K562 (cell line): ENCODE measurements around the gene GPR78. TPM values are rescaled to one million over a fixed set of nuclear protein-coding genes. Genes with fewer than 3 reads are reported as not detected.

Source experiments
- ATAC-seq: fragments of 200-7000 bp; cut with Tn5 transposase; 3 replicates; pipeline ENCODE4 v1.9.1; 2020; ENCODE audit warnings: moderate library complexity
- BruUV-seq: library from RNA; stranded (reverse); fragments of 400-500 nt; replicated peaks from 2 replicates; lab custom pipeline; 2021; lab: Mats Ljungman, UMichigan
- CTCF ChIA-PET: fragments of 300-600 bp; formaldehyde crosslinking; extraction: SDS; loops from one replicate; lab custom pipeline; 2021; ENCODE audit warnings: low intra/inter-chr PET ratio; lab: Yijun Ruan, JAX
- POLR2A ChIA-PET: fragments of 300-600, 350-650 bp; sonication (Branson Sonifier 250); formaldehyde crosslinking; extraction: SDS; loops from one replicate; lab custom pipeline; 2021; ENCODE audit warnings: antibody characterized with exemption, inconsistent platforms; lab: Yijun Ruan, JAX
- DNase-seq, 4 experiments: peaks; one replicate each; pipeline versions ENCODE4 v3.0.0 to v3.0.0-alpha.2; 2011 to 2018; ENCODE audit warnings: low spot score in 3 of 4, mixed read lengths in 3 of 4; ENCODE audit errors: extremely low read depth in 1 of 4
- FAIRE-seq: peaks from 2 replicates; lab custom pipeline; 2011; peaks lifted over from hg19 to GRCh38; lab: Jason Lieb, UNC
- H2AFZ ChIP-seq: 2 replicates; pipeline ENCODE4 v1.6.0; 2011; ENCODE audit warnings: low read depth, low read length, control low read depth, inconsistent platforms
- H3K27ac ChIP-seq: fragments of 200-600 bp; 3 replicates; pipeline ENCODE4 v1.8.0; 2011; ENCODE audit warnings: low read depth, mild to moderate bottlenecking, control low read depth, inconsistent platforms, low read length, moderate library complexity, mixed read lengths; ENCODE audit errors: extremely low read depth
- H3K27me3 ChIP-seq, 2 experiments: fragments of 300-600 bp in 1 of 2; 2 replicates in 1 of 2; 3 replicates in 1 of 2; pipeline versions ENCODE4 v1.6.0 to v1.8.0; 2011; ENCODE audit warnings: inconsistent platforms in 2 of 2, low read length in 2 of 2, mild to moderate bottlenecking in 1 of 2, mixed read lengths in 1 of 2, moderate library complexity in 1 of 2; ENCODE audit not compliant: control insufficient read depth in 2 of 2, insufficient read depth in 2 of 2
- H3K36me3 ChIP-seq: fragments of 300-600 bp; 3 replicates; pipeline ENCODE4 v1.8.0; 2011; ENCODE audit warnings: mild to moderate bottlenecking, low read length, inconsistent platforms; ENCODE audit not compliant: control insufficient read depth, insufficient read depth
- H3K4me1 ChIP-seq, 2 experiments: fragments of 200-600 bp in 1 of 2; replicated peaks in 1 of 2; 2 replicates in 1 of 2; 3 replicates in 1 of 2; pipeline versions ENCODE4 v1.5.1 to v1.8.0; 2011; ENCODE audit warnings: inconsistent platforms in 2 of 2, low read length in 2 of 2, mild to moderate bottlenecking in 1 of 2, mixed read lengths in 1 of 2, moderate library complexity in 1 of 2; ENCODE audit not compliant: control insufficient read depth in 2 of 2, insufficient read depth in 2 of 2
- H3K4me2 ChIP-seq: 2 replicates; pipeline ENCODE4 v1.6.1; 2011; ENCODE audit warnings: low read length, control low read depth, inconsistent platforms, mixed read lengths; ENCODE audit not compliant: insufficient read depth
- H3K4me3 ChIP-seq: fragments of 200-600 bp; sonication (generic), shearing (Covaris generic); 2 replicates; pipeline ENCODE4 v1.5.1; 2016; ENCODE audit warnings: control low read depth, inconsistent platforms
- H3K79me2 ChIP-seq: fragments of 200-600 bp; 3 replicates; pipeline ENCODE4 v1.8.0; 2011; ENCODE audit warnings: low read length, inconsistent platforms; ENCODE audit not compliant: control insufficient read depth, insufficient read depth
- H3K9ac ChIP-seq, 2 experiments: 2 replicates each; pipeline versions ENCODE4 v1.6.0 to v1.6.1; 2011; ENCODE audit warnings: low read depth in 2 of 2, low read length in 2 of 2, control low read depth in 1 of 2, inconsistent platforms in 1 of 2, mild to moderate bottlenecking in 1 of 2, mixed read lengths in 1 of 2; ENCODE audit not compliant: insufficient read depth in 1 of 2
- H3K9me1 ChIP-seq: one replicate; pipeline ENCODE4 v1.6.0; 2011; ENCODE audit warnings: inconsistent platforms, mild to moderate bottlenecking, low read length, moderate library complexity; ENCODE audit not compliant: control insufficient read depth, insufficient read depth
- H3K9me3 ChIP-seq: replicated peaks from 2 replicates; pipeline ENCODE4 v1.5.1; 2011; ENCODE audit warnings: low read depth, low read length, inconsistent platforms; ENCODE audit not compliant: control insufficient read depth, insufficient read depth
- H4K20me1 ChIP-seq: replicated peaks from 2 replicates; pipeline ENCODE4 v1.6.1; 2011; ENCODE audit warnings: low read length, inconsistent platforms, mixed read lengths; ENCODE audit not compliant: control insufficient read depth, insufficient read depth
- DMBX1 ChIP-seq: fragments of 250-450 bp; sonication (Bioruptor Pico); IDR thresholded peaks from 2 replicates; pipeline ENCODE4 v1.8.0; 2022; ENCODE audit warnings: inconsistent platforms, mild to moderate bottlenecking, moderate library complexity, borderline replicate concordance
- IRF2 ChIP-seq: sonication (generic); formaldehyde crosslinking; IDR thresholded peaks from 2 replicates; pipeline ENCODE4 v1.8.1; 2022; ENCODE audit warnings: mild to moderate bottlenecking, missing genetic modification reagents
- ZNF12 ChIP-seq: sonication (generic); formaldehyde crosslinking; IDR thresholded peaks from 2 replicates; pipeline ENCODE4 v1.4.0; 2020; ENCODE audit warnings: mild to moderate bottlenecking, missing genetic modification reagents
- ZNF561 ChIP-seq: fragments of 450-650 bp; formaldehyde crosslinking; conservative IDR thresholded peaks from 2 replicates; pipeline ENCODE4 v1.4.0; 2020; ENCODE audit warnings: mild to moderate bottlenecking, moderate library complexity
- WGBS: fragments of 100-300 bp; shearing (Covaris generic); methylation state at CpG from one replicate; pipeline ENCODE4 v1.1.6; 2016; ENCODE audit warnings: low coverage, mixed read lengths; ENCODE audit not compliant: insufficient coverage; ENCODE audit errors: missing lambda C conversion rate; 5-methylcytosine and 5-hydroxymethylcytosine counted together
- in situ Hi-C: fragments of 300-500 bp; cut with MboI; formaldehyde crosslinking; loops from 4 replicates; pipeline ENCODE4 v1.15.0; 2018; ENCODE audit warnings: inconsistent platforms, mixed read lengths
- intact Hi-C: fragments of 100-400 bp; cut with micrococcal nuclease; formaldehyde crosslinking; loops from 2 replicates; pipeline ENCODE4 v1.14.2; 2022
- polyA plus RNA-seq, 8 experiments: library from polyadenylated mRNA; depleted of rRNA in 4 of 8; stranded (reverse) in 5 of 8; unstranded in 3 of 8; fragments of >200 nt; fragmentation: Nextera tagmentation in 2 of 8; fragmentation: Illumina TruSeq in 1 of 8; extraction: Ambion mirVana in 2 of 8; extraction: Trizol in 1 of 8; gene quantifications; 2 replicates each; pipeline versions ENCODE4 v1.2.1 to v1.2.3, GENCODE V29; 2011 to 2014; ENCODE audit warnings: inconsistent platforms in 1 of 8, missing spikeins in 1 of 8
- total RNA-seq, 7 experiments: library from RNA; depleted of rRNA in 6 of 7; stranded (reverse); fragments of >200 nt in 6 of 7; fragmentation: Illumina TruSeq in 2 of 7; extraction: Trizol in 2 of 7; gene quantifications; 2 replicates each; pipeline versions ENCODE4 v1.2.1 to v1.2.3, GENCODE V29; 2011 to 2021; ENCODE audit warnings: low replicate concordance in 1 of 7
- TF ChIP-seq, protein P1 (sequence below): fragments of 250-450 bp; sonication (Bioruptor Pico); IDR thresholded peaks from 2 replicates; pipeline ENCODE4 v1.4.0; 2020; ENCODE audit warnings: mild to moderate bottlenecking, moderate library complexity

The GPR78 gene
- total and polyA plus RNA-seq, 9 of the 15 experiments (the other 6 are each of a cell fraction or from before 2014, with no cell fraction given): 0.04 to 0.13 (median 0.07) TPM; not detected in 4

DNA sequence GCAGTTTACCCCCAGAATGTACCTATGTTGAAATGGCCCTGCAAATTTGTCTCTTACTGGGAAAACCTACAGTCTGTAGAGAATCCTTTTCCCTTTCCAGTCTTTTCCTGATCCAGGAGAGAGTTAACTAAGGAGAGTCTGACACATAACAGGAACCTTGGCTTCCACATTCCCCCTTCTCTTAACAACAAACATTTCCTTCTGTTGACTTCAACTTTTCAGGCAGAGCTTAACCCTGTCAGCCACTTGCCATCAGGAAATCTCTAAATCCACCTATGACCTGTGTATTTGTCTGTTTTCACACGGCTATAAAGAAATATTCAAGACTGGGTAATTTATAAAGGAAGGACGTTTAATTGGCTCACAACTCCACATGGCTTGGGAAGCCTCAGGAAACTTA is 45.6 kb upstream of the GPR78 start:
- H3K4me2 ChIP-seq: no peak overlapping the region
- WGBS: 11% methylated on average over 2 of the region's 2 CpGs
- TF ChIP-seq ZNF561: no peak
- TF ChIP-seq IRF2: no peak
- TF ChIP-seq ZNF12 (CRISPR knock-in tag): no peak
- no peak for TF ChIP-seq DMBX1 (CRISPR knock-in tag)
- TF ChIP-seq, protein P1, sequence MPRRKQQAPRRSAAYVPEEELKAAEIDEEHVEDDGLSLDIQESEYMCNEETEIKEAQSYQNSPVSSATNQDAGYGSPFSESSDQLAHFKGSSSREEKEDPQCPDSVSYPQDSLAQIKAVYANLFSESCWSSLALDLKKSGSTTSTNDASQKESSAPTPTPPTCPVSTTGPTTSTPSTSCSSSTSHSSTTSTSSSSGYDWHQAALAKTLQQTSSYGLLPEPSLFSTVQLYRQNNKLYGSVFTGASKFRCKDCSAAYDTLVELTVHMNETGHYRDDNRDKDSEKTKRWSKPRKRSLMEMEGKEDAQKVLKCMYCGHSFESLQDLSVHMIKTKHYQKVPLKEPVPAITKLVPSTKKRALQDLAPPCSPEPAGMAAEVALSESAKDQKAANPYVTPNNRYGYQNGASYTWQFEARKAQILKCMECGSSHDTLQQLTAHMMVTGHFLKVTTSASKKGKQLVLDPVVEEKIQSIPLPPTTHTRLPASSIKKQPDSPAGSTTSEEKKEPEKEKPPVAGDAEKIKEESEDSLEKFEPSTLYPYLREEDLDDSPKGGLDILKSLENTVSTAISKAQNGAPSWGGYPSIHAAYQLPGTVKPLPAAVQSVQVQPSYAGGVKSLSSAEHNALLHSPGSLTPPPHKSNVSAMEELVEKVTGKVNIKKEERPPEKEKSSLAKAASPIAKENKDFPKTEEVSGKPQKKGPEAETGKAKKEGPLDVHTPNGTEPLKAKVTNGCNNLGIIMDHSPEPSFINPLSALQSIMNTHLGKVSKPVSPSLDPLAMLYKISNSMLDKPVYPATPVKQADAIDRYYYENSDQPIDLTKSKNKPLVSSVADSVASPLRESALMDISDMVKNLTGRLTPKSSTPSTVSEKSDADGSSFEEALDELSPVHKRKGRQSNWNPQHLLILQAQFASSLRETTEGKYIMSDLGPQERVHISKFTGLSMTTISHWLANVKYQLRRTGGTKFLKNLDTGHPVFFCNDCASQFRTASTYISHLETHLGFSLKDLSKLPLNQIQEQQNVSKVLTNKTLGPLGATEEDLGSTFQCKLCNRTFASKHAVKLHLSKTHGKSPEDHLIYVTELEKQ: no peak

More for the DNA sequence above, 45.6 kb upstream of the GPR78 start:
- Histone ChIP-seq H2AFZ (no peak overlapping the region), H3K9me1 (no peaks in the 10 kb centered on the region), H3K4me1 (no peaks in the 10 kb centered on the region; a peak in 2 of 5 replicates), H3K79me2 (no peaks in the 10 kb centered on the region), H3K9ac (no peak overlapping the region), H3K27me3 (no peaks in the 10 kb centered on the region), H4K20me1 (no peaks in the 10 kb centered on the region), H3K9me3 (no peaks in the 10 kb centered on the region; the same call in 1 of the 2 replicates), H3K27ac (no peak overlapping the region), H3K36me3 (no peaks in the 10 kb centered on the region), H3K4me3 (no peak overlapping the region)
- no peak for FAIRE-seq
- BruUV-seq: no TSS peak
- CTCF ChIA-PET: no interaction called here
- POLR2A ChIA-PET: no interaction called here
- in situ Hi-C loops (no loop called here), intact Hi-C loops (no loop called here)
- ATAC-seq: no peak
- no peak for DNase-seq
